ENCODE data around the gene FA2H. TPM values are rescaled to one million over a fixed set of nuclear protein-coding genes. Genes with fewer than 3 reads are reported as not detected.

FA2H gene
- total RNA-seq, 2 donors from 2014 or later = 0.35 TPM; not detected in 1

DNA sequence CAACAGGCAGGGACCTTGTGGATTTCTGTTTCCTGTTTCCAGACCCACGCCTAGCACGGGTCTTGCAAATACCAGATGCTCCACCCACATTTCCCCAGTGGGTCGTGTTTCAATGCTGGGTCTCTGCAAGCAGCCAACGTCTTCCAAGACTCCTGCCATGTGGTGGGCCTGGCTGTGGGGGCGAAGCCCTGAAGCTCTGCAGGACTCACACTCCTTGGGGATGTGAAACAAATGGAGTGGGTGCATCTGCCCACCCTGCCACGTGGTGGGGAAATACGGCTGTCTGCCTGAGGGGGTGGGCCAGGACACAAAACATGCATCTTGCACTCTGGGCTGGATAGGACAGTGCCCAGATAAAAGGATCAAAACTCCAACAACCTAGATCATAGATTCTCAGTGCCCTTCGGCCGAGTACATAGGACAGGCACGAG lies 32.6 kb downstream of the FA2H start:
- TF ChIP-seq, protein P1, sequence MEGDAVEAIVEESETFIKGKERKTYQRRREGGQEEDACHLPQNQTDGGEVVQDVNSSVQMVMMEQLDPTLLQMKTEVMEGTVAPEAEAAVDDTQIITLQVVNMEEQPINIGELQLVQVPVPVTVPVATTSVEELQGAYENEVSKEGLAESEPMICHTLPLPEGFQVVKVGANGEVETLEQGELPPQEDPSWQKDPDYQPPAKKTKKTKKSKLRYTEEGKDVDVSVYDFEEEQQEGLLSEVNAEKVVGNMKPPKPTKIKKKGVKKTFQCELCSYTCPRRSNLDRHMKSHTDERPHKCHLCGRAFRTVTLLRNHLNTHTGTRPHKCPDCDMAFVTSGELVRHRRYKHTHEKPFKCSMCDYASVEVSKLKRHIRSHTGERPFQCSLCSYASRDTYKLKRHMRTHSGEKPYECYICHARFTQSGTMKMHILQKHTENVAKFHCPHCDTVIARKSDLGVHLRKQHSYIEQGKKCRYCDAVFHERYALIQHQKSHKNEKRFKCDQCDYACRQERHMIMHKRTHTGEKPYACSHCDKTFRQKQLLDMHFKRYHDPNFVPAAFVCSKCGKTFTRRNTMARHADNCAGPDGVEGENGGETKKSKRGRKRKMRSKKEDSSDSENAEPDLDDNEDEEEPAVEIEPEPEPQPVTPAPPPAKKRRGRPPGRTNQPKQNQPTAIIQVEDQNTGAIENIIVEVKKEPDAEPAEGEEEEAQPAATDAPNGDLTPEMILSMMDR (IDR thresholded peaks at IDR 0.05) = no peak

DNA sequence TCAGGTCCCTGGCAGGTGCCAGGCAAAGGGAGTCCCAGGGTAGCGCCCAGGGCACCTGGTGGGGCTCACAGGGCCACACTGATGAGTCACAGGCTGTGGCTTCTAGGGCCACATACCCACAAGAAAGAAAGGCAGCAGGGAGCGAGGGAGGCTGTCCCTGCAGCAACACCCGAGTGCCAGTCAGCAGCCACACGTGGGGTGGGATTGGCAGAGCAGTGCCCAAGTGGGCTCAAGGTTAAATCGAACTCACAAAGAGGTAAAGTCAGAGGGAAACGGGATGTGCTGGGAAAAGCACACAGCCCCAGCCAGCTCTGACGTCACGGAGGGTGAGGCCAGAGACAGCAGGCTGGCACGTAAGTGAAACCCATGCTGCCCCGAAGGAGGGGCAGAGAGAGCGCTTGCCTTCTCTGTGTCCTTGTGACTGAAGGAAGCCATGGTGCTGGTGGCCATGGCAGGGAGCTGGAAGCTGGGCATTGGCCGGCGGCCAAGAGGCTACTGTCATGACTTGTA lies 33.8 kb downstream of the FA2H start:
- Histone ChIP-seq H3K4me1 (no peaks in the 10 kb centered on the region), H3K27ac (no peak overlapping the region), H3K4me3 (no peak overlapping the region), H3K36me3 (no peaks in the 10 kb centered on the region), H3K27me3 (no peaks in the 10 kb centered on the region), H3K9me3 (no peaks in the 10 kb centered on the region)
- no peak for DNase-seq (ENCODE audit: low spot score)
- TF ChIP-seq, protein P1 (IDR thresholded peaks at IDR 0.05) = no peak

More for the DNA sequence above, 32.6 kb downstream of the FA2H start:
- no peaks in the 10 kb centered on the region for H3K27me3 ChIP-seq
- H3K4me1 ChIP-seq = no peaks in the 10 kb centered on the region
- DNase-seq (ENCODE audit: low spot score) = no peak
- H3K27ac ChIP-seq = no peak overlapping the region
- no peak overlapping the region for H3K4me3 ChIP-seq
- no peaks in the 10 kb centered on the region for H3K36me3 ChIP-seq
- no peaks in the 10 kb centered on the region for H3K9me3 ChIP-seq

DNA sequence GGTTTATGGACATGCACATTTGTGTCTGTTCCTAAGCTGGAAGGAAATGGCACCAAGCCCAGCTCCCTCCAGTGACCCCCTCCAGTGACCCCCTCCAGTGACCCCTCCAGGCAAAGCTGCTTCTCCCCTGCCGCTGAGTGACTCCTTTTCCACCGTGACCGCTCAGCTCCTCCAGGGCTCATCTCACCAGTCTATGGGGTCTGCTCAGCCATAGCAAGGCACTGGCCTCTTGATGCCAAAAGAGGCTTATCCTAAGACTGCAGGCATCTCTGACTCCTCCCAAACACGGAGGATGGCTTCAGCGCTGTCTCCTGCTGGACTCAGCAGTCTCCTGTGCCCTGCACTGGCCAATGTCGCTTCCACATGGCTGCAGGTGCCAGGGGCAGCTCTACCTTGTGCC lies 35.3 kb downstream of the FA2H start:
- no peaks in the 10 kb centered on the region for H3K27me3 ChIP-seq
- no peaks in the 10 kb centered on the region for H3K36me3 ChIP-seq
- H3K4me3 ChIP-seq = no peak overlapping the region
- H3K9me3 ChIP-seq = no peaks in the 10 kb centered on the region
- no peak overlapping the region for H3K27ac ChIP-seq
- TF ChIP-seq, protein P1 (IDR thresholded peaks at IDR 0.05) = no peak
- DNase-seq (ENCODE audit: low spot score) = no peak
- H3K4me1 ChIP-seq = no peaks in the 10 kb centered on the region

DNA sequence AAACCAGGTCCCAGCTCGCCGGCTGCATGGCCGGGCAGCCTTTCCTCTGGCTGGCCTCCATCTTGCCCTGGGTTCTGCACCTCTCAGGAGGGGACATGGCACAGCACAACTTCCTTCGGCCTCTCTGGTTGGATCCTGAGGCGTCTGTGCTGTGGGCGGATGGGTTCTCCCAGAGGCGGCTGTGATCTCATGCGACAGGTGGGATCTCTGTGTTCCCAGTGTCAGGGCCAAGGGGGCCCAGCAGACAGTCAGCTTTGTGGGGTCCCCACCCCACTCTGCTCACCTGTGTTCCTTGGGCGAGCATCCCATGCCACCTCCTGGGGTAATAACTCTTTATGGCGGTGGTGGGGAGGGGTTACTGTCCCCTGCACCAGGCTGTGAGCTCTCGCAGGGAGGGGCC lies 35.8 kb downstream of the FA2H start:
- Histone ChIP-seq H3K9me3 (no peaks in the 10 kb centered on the region), H3K27ac (no peak overlapping the region), H3K36me3 (no peaks in the 10 kb centered on the region), H3K27me3 (no peaks in the 10 kb centered on the region), H3K4me3 (no peak overlapping the region), H3K4me1 (no peaks in the 10 kb centered on the region)
- TF ChIP-seq, protein P1 (IDR thresholded peaks at IDR 0.05) = no peak
- DNase-seq (ENCODE audit: low spot score) = no peak

DNA sequence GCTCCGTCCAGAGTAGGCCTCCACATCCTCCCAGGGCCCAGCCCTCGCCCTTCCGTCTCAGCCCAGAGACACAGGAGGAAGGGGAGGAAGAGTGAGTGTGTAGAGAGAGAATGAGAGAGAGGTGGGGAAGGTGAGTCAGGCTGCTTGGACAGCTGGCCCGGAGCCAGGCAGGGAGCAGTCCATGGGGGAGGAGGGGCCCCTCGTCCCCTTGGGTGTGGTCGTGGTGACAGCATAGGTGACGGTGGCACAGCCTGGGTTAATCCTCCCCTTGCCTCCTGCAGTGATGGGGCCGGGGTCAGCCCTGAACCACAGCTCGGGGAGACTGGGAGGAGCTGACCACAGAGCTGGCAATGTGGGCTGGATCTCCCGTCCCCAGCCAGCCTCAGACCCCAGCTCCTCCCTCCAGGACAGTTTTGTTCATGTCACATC lies 36.5 kb downstream of the FA2H start:
- Histone ChIP-seq H3K36me3 (no peaks in the 10 kb centered on the region), H3K27ac (no peak overlapping the region), H3K9me3 (no peaks in the 10 kb centered on the region), H3K27me3 (no peaks in the 10 kb centered on the region), H3K4me3 (no peak overlapping the region), H3K4me1 (no peaks in the 10 kb centered on the region)
- TF ChIP-seq, protein P1 (IDR thresholded peaks at IDR 0.05) = no peak
- DNase-seq (ENCODE audit: low spot score) = no peak

DNA sequence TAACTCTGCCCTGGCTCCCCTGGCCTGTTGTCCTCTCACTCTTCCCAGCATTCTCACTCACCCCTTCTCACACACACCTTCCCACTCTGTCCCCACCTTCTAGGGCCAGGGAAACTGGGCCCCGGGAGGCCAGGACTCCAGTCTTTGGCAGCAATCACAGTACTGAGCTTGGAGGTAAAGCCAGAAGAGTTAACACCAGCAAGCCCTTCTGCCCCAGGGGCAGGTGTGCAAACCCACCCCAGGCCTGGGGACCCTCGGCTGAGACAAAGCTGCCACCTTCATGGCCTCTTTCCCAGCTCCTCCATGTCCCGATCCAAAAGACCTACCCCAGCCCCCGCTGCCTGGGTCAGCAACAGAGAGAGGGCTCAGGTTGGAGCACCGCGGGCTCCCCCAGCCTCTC lies 37.1 kb downstream of the FA2H start:
- Histone ChIP-seq H3K27ac (no peak overlapping the region), H3K36me3 (no peaks in the 10 kb centered on the region), H3K4me3 (no peak overlapping the region), H3K9me3 (no peaks in the 10 kb centered on the region), H3K27me3 (no peaks in the 10 kb centered on the region), H3K4me1 (no peaks in the 10 kb centered on the region)
- no peak for DNase-seq (ENCODE audit: low spot score)
- TF ChIP-seq, protein P1 (IDR thresholded peaks at IDR 0.05) = no peak

Data from right atrium auricular region (tissue), 2 donors.